ENCODE measurements around the gene RAB1A. TPM values are rescaled to one million over a fixed set of nuclear protein-coding genes. Genes with fewer than 3 reads are reported as not detected.
"Not testable (repeated sequence)": the region's sequence is repeated elsewhere in the genome, so short reads cannot be mapped to it uniquely, and the experiment has no call there.

RAB1A gene
- total RNA-seq, 4 donors from 2014 or later, result 87.1 to 114 (median 98.8) TPM

DNA sequence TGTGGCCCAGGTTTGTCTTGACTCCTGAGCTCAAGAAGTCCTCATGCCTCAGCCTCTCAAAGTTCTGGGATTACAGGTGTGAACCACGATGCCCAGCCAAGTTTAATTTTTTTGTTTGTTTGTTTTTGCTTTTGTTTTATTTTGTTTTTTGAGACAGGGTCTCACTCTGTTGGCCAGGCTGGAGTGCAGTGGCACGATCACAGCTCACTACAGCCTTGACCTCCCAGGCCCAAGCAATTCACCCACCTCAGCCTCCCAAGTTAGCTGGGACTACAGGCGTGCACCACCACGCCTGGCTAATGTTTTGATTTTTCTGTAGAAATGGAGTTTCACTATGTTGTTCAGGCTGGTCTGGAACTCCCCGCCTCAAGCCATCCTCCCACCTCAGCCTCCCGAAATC lies 29.4 kb upstream of the RAB1A start:
- intact Hi-C loops (cut with DNase I), result no loop called here
- 92 to 96% methylated on average over 6 of the region's 6 CpGs for WGBS, 2 donors
- no peak for DNase-seq
- Histone ChIP-seq H3K27ac (no peak overlapping the region), H3K4me1 (no peaks in the 10 kb centered on the region), H3K4me3 (replicated peaks in 1 of 3) (no peak overlapping the region), H3K27me3 (no peaks in the 10 kb centered on the region), H3K36me3 (no peaks in the 10 kb centered on the region), H3K9me3 (no peaks in the 10 kb centered on the region)
- TF ChIP-seq, protein P1, sequence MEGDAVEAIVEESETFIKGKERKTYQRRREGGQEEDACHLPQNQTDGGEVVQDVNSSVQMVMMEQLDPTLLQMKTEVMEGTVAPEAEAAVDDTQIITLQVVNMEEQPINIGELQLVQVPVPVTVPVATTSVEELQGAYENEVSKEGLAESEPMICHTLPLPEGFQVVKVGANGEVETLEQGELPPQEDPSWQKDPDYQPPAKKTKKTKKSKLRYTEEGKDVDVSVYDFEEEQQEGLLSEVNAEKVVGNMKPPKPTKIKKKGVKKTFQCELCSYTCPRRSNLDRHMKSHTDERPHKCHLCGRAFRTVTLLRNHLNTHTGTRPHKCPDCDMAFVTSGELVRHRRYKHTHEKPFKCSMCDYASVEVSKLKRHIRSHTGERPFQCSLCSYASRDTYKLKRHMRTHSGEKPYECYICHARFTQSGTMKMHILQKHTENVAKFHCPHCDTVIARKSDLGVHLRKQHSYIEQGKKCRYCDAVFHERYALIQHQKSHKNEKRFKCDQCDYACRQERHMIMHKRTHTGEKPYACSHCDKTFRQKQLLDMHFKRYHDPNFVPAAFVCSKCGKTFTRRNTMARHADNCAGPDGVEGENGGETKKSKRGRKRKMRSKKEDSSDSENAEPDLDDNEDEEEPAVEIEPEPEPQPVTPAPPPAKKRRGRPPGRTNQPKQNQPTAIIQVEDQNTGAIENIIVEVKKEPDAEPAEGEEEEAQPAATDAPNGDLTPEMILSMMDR (IDR thresholded peaks at IDR 0.05), result no peak
- TF ChIP-seq POLR2A (IDR thresholded peaks at IDR 0.05), result no peak

DNA sequence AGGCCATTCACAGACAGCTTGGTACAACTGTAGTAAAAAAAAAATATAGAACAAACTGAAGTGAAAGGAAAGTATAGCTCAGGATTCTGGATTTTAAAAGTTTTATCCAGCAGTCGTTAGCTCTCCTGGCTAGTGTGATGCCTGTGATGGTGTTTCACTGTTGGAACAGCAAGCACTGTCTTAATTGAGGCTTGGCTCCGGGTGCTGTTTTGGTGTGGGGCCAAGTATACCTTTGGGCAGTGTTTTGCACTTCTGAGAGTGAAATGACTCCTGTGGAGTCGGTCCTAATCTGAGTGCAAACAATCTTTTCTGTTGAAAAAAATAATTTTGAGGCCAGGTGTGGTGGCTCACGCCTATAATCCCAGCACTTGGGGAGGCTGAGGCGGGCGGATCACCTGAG lies 28.7 kb upstream of the RAB1A start:
- Histone ChIP-seq H3K4me1 (no peaks in the 10 kb centered on the region), H3K9me3 (no peaks in the 10 kb centered on the region), H3K36me3 (no peaks in the 10 kb centered on the region), H3K27ac (no peak overlapping the region), H3K4me3 (replicated peaks in 1 of 3) (no peak overlapping the region), H3K27me3 (no peaks in the 10 kb centered on the region)
- whole genome bisulfite sequencing, 2 donors, result 79 to 82% methylated on average over 6 of the region's 6 CpGs
- intact Hi-C loops (cut with DNase I), result no loop called here
- TF ChIP-seq POLR2A (IDR thresholded peaks at IDR 0.05), result no peak
- TF ChIP-seq, protein P1 (IDR thresholded peaks at IDR 0.05), result no peak
- DNase-seq, result no peak

DNA sequence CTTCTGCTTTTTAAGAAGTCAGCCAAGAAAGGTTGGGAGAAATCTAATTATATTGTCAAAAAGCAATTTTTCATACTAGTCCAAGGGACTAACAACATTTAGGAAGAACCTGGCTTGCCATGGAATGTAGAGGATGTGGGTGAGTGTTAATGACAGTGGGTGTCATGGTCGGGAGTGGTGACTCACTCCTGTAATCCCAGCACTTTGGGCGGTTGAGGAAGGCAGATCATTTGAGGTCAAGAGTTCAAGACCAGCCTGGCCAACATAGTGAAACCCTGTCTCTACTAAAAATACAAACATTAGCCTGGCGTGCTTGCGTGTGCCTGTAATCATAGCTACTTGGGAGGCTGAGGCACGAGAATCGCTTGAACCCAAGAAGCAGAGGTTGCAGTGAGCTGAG lies 27.9 kb upstream of the RAB1A start:
- H3K4me1 ChIP-seq; H3K36me3 ChIP-seq; DNase-seq; H3K27ac ChIP-seq; H3K27me3 ChIP-seq; H3K4me3 ChIP-seq (replicated peaks in 1 of 3); intact Hi-C loops (cut with DNase I); H3K9me3 ChIP-seq: not testable (repeated sequence)
- WGBS, 2 donors, result 76 to 91% methylated on average over 5 to 6 of the region's 6 CpGs

DNA sequence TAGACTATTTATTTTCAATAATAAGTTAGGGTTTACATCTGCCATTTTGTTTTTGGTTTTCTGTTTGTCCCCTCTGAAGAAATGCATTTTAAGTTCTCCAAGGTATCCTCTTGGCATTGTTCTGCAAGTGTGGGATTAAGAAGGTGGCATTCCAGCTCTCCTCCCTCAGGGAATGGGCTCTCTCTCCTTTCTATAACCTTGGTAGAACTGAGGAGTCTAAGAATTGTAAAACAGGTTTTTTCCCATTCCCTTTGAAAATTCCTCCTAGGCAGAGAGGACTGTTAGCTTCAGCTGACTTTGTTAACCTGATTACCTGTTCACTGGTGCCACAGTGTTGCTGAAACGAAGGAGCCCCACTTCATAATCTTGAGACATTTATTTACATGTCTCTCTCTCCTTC lies 26.1 kb upstream of the RAB1A start:
- no peaks in the 10 kb centered on the region for H3K27me3 ChIP-seq
- no peak for DNase-seq
- no peak for TF ChIP-seq POLR2A (IDR thresholded peaks at IDR 0.05)
- no peak overlapping the region for H3K27ac ChIP-seq
- WGBS, 2 donors, result 70 to 72% methylated on average over 1 of the region's 1 CpG
- H3K36me3 ChIP-seq, result no peaks in the 10 kb centered on the region
- no peaks in the 10 kb centered on the region for H3K4me1 ChIP-seq
- no peaks in the 10 kb centered on the region for H3K9me3 ChIP-seq
- H3K4me3 ChIP-seq (replicated peaks in 1 of 3), result no peak overlapping the region
- intact Hi-C loops (cut with DNase I), result no loop called here

DNA sequence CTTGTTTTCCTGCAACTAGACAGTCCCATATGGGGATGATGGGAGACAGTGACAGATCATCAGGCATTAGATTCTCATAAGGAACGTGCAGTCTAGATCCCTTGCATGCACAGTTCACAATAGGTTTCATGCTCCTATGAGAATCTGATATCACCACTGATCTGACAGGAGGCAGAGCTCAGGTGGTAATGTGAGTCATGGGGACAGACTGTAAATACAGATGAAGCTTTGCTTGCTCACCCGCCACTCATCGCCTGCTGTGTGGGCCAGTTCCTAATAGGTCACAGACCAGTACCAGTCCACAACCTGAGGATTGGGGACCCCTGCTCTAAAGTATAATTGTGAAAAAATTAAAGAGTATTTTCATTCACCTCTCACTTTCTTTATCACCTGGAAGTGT lies 23.6 kb upstream of the RAB1A start:
- no peaks in the 10 kb centered on the region for H3K9me3 ChIP-seq
- no peak for DNase-seq
- no peak for TF ChIP-seq POLR2A (IDR thresholded peaks at IDR 0.05)
- TF ChIP-seq, protein P1 (IDR thresholded peaks at IDR 0.05), result no peak
- intact Hi-C loops (cut with DNase I), result no loop called here
- no peak overlapping the region for H3K27ac ChIP-seq
- no peaks in the 10 kb centered on the region for H3K36me3 ChIP-seq
- 88 to 95% methylated on average over 3 of the region's 3 CpGs for WGBS, 2 donors
- H3K27me3 ChIP-seq, result no peaks in the 10 kb centered on the region
- H3K4me3 ChIP-seq (replicated peaks in 1 of 3), result no peak overlapping the region
- H3K4me1 ChIP-seq, result no peaks in the 10 kb centered on the region

DNA sequence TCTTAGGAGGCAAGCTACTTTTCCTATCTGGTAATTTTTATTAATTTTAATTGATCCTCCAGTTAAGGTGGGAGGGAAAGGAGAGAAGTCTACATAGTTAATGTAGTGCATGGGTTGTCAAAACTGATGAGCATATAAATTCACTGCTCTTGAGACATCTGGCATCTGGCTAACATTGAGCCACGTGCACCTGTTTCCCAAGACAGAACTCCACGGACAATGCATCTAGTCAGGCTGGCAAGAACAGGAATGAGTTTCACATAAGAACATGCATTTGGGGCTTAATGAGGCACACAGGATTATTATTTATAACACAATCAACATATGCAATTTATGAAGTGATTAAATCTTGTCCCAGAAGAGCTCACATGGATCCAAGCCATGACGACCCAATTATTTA lies 16.2 kb upstream of the RAB1A start:
- no peaks in the 10 kb centered on the region for H3K9me3 ChIP-seq
- DNase-seq, result no peak
- no peak overlapping the region for H3K4me3 ChIP-seq (replicated peaks in 1 of 3)
- H3K27ac ChIP-seq, result no peak overlapping the region
- TF ChIP-seq POLR2A (IDR thresholded peaks at IDR 0.05), result no peak
- TF ChIP-seq, protein P1 (IDR thresholded peaks at IDR 0.05), result no peak
- H3K4me1 ChIP-seq, result no peaks in the 10 kb centered on the region
- no peaks in the 10 kb centered on the region for H3K27me3 ChIP-seq
- 78 to 85% methylated on average over 3 of the region's 3 CpGs for WGBS, 2 donors
- intact Hi-C loops (cut with DNase I), result no loop called here
- no peaks in the 10 kb centered on the region for H3K36me3 ChIP-seq

Data from thyroid gland (tissue), 4 donors.